BJ (cell line): Measurements from ENCODE around the gene SOBP. TPM values are rescaled to one million over a fixed set of nuclear protein-coding genes. Genes with fewer than 3 reads are reported as not detected.
A peak's percentile ranks its signal among the peaks of the same experiment; 100 is the strongest.

Experiments used
- CTCF ChIA-PET: fragments of 350-600 bp; formaldehyde crosslinking; extraction: SDS; loops from one replicate; lab custom pipeline; 2021; ENCODE audit warnings: antibody characterized with exemption, inconsistent platforms; lab: Yijun Ruan, JAX
- POLR2A ChIA-PET: fragments of 300-600 bp; sonication (Branson Sonifier 250); formaldehyde crosslinking; extraction: SDS; loops from one replicate; lab custom pipeline; 2021; ENCODE audit warnings: antibody characterized with exemption; lab: Charles Lee
- DNase-seq: peaks from one replicate; pipeline ENCODE4 v3.0.0-alpha.2; 2011; ENCODE audit warnings: low read depth
- H3K27me3 ChIP-seq: 2 replicates; pipeline ENCODE4 v1.6.0; 2011; ENCODE audit warnings: low read length; ENCODE audit not compliant: control insufficient read depth, insufficient read depth
- H3K36me3 ChIP-seq: 2 replicates; pipeline ENCODE4 v1.5.1; 2011; ENCODE audit warnings: low read length; ENCODE audit not compliant: control insufficient read depth, insufficient read depth
- H3K4me3 ChIP-seq: 2 replicates; pipeline ENCODE4 v1.5.1; 2011; ENCODE audit warnings: low read depth, mild to moderate bottlenecking, control low read depth, low read length
- CTCF ChIP-seq: IDR thresholded peaks from 2 replicates; pipeline ENCODE4 v1.5.1; 2011; ENCODE audit warnings: low read depth, mild to moderate bottlenecking, control low read depth, inconsistent platforms, low read length, moderate library complexity; ENCODE audit not compliant: insufficient read depth
- polyA plus RNA-seq: library from polyadenylated mRNA; depleted of rRNA; stranded (reverse); fragments of >200 nt; gene quantifications from 2 replicates; pipeline ENCODE4 v1.2.3, GENCODE V29; 2011

Gene SOBP
- polyA plus RNA-seq, 1 experiment = not detected

- Histone ChIP-seq H3K27me3 (no peaks in the 10 kb centered on the region), H3K4me3 (no peak overlapping the region), H3K36me3 (no peaks in the 10 kb centered on the region)
- no peak for TF ChIP-seq CTCF
- ChIA-PET POLR2A (no interaction called here), CTCF (no interaction called here)
- no peak for DNase-seq
Measured at GRCh38 chr6:107668743-107669474, 179.0 kb downstream of the SOBP start.

GRCh38 chr6:107670792-107671199, 180.9 kb downstream of the SOBP start:
- DNase-seq = no peak
- H3K27me3 ChIP-seq = no peaks in the 10 kb centered on the region
- CTCF ChIA-PET = interaction anchor here (1.7 to 3.3 kb wide), 2 partner anchors 33 to 178 kb away, joined by 5 to 10 read pairs; no protein-coding TSS in a partner anchor
- POLR2A ChIA-PET = no interaction called here
- TF ChIP-seq CTCF = no peak
- H3K4me3 ChIP-seq = no peak overlapping the region
- no peaks in the 10 kb centered on the region for H3K36me3 ChIP-seq

- DNase-seq = no peak
- CTCF ChIA-PET = interaction anchor here (0.9 to 4.2 kb wide), 5 partner anchors 11 to 175 kb away, joined by 3 to 46 read pairs (median 10); no protein-coding TSS in a partner anchor
- TF ChIP-seq CTCF = no peak
Measured at GRCh38 chr6:107673076-107673494, 183.2 kb downstream of the SOBP start.

GRCh38 chr6:107674995-107675738, 185.2 kb downstream of the SOBP start:
- DNase-seq = no peak
- H3K4me3 ChIP-seq = no peak overlapping the region
- ChIA-PET CTCF (interaction anchor here (0.7 to 4.2 kb wide), 25 partner anchors 9 to 520 kb away, joined by 3 to 46 read pairs (median 3); no protein-coding TSS in a partner anchor), POLR2A (no interaction called here)
- H3K36me3 ChIP-seq = no peaks in the 10 kb centered on the region
- TF ChIP-seq CTCF = peak; percentile 93
- H3K27me3 ChIP-seq = no peaks in the 10 kb centered on the region

More at GRCh38 chr6:107673076-107673494, 183.2 kb downstream of the SOBP start:
- Histone ChIP-seq H3K27me3 (no peaks in the 10 kb centered on the region), H3K4me3 (no peak overlapping the region), H3K36me3 (no peaks in the 10 kb centered on the region)
- POLR2A ChIA-PET = no interaction called here

- TF ChIP-seq CTCF = no peak
- ChIA-PET POLR2A (no interaction called here), CTCF (interaction anchor here (0.7 to 4.2 kb wide), 18 partner anchors 8 to 521 kb away, joined by 3 to 46 read pairs (median 3); no protein-coding TSS in a partner anchor)
- H3K27me3 ChIP-seq = 0 out of 2 replicates have a peak, but pooled peaks cover 1% of the 10 kb centered on the region
- H3K36me3 ChIP-seq = no peaks in the 10 kb centered on the region
- no peak overlapping the region for H3K4me3 ChIP-seq
- DNase-seq = no peak
Measured at GRCh38 chr6:107676042-107676441, 186.1 kb downstream of the SOBP start.
